NCI-H345 (cell line): ENCODE measurements around the gene APLF.
"Not testable (repeated sequence)": the region's sequence is repeated elsewhere in the genome, so short reads cannot be mapped to it uniquely, and the experiment has no call there.

ENCODE experiments used
- DNase-seq: peaks from one replicate; lab custom pipeline; 2025; lab: John Stamatoyannopoulos, UW

The APLF gene

DNA sequence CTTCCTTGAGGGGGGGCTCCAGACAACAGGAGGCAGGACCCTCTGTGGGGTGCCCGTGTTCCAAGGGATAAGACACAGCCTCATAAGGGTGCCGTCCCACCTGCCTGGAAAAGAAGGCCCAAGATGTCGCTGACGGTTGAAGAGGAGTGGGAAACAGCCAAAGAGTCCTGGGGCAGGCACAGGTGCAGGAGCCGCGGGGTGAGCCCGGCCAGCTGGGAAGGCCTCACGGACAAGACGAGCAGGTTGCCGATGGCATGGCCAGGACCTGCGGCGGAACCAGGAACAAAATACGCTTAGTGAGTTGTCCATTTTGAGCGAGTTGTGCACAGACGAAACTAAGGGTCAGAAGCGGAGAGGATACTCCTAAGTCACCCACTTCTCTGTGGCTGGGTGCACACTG, 61.8 kb downstream of the APLF start:
- not testable (repeated sequence) for DNase-seq

DNA sequence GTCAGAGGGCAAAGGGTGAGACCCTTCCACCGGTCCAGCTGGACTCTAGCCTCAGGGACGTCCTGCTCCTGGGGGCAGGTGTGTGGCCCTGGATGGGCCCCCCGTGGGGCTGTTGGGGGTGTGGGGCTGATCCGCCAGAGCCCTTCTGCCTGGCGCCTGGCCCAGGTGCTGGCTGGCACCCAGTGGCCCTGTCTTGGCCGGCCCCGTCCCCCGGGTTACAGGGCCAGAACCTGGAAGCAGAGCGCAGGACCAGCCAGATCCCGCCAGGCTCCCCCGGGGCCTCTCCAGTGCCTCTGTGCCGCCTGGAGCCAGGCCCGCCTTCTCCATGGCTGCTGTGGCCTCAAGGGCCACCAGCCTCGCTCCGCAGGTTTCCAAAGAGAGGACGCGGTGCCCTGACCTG, 62.3 kb downstream of the APLF start:
- not testable (repeated sequence) for DNase-seq

DNA sequence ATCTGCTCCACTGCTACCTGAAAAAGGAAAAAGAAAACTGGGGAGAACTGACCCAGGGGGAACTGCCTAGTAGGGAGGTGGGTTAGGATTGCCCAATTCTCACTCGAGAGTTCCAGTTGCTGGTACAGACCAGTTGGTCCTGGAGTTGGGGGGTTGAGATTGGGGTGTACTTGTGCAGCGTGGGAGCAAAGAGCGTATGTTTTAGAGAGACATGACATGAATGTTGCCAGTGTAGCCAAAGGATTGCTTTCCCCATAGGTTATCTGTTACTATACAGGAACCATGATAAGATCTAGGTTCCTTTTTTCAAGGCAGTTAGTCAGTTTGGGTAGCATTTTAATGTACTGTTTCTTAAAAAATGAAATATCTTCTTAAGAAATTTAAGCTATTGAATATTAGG, 68.6 kb downstream of the APLF start:
- DNase-seq, result no peak

DNA sequence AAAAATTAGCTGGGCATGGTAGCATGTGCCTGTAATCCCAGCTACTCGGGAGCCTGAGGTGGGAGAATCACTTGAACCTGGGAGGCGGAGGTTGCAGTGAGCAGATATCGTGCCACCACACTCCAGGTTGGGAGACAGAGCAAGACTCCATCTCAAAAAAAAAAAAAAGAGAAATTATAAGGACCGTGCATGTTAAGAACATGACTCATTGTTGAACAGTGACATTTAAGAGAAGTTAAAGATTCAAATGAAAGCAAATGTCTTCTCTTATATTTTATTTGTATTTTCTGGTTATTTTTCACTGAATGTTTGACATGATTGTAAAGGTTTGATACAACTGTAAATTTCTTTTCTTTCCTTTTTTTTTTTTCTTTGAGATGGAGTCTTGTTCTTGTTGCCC, 69.6 kb downstream of the APLF start:
- DNase-seq, result no peak

DNA sequence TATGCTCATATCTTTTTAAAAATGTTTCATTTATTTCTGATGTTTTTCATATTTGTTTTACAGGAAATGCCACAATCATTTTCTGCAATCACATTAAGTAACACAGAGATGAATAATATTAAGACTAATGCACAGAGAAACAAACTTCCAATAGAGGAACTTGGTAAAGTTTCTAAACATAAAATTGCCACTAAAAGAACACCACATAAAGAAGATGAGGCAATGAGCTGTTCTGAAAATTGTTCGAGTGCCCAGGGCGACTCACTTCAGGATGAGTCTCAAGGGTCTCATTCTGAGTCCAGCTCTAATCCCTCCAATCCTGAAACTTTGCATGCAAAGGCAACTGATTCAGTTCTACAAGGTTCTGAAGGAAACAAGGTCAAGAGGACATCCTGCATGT, 70.4 kb downstream of the APLF start:
- DNase-seq, result no peak

DNA sequence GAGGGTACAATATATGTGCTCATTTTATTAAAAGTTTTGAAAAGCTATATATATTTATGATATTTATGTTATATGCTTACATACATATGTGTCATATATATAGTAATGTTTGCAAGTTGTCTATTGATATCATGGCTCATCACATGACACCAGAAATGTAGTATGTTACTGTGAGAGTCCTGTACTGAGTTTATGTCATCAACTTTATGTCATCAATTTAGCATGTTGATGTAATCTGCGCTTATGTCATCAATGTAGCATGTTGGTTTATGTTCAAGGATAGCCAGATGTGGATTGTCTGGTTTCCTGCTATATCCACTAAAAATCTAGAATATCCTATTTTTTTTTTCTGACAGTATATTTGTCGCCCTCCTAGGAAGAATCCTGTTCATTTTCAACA, 77.4 kb downstream of the APLF start:
- no peak for DNase-seq

DNA sequence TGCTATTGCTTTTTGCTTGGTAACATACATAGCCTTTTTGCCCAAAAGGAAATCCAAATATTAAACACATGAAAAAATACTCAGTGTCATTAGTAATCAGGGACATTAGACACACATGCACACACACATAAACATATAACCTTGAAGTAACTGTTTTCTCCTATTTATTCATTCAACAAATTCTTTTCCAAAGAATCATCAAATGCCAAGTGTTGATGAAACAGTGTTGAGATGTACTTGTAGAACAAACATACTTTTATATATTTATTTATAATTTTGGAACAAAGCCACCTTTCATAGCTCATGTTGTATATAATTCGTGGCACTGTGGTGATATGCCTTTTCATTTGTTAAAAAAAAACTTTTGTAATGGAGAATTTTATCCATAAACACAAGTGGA, 81.0 kb downstream of the APLF start:
- no peak for DNase-seq

DNA sequence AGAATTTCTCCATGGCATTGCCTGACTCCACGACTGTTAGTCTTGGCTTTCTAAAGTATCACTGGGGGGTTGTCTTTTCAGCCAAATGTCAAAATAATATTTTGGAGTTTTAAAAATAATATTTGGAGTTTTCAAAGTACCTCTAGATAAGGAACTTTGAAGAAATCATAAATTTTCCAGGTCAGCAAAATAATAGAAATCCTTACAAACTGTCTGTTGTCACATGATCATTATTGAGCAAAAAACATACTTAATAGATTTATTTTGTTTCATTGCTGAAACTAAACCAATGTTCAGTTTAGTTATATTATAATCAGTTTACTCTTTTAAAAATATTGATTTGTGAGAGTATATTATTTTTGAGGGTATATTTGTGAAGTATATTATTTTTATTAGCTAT, 85.7 kb downstream of the APLF start:
- no peak for DNase-seq

DNA sequence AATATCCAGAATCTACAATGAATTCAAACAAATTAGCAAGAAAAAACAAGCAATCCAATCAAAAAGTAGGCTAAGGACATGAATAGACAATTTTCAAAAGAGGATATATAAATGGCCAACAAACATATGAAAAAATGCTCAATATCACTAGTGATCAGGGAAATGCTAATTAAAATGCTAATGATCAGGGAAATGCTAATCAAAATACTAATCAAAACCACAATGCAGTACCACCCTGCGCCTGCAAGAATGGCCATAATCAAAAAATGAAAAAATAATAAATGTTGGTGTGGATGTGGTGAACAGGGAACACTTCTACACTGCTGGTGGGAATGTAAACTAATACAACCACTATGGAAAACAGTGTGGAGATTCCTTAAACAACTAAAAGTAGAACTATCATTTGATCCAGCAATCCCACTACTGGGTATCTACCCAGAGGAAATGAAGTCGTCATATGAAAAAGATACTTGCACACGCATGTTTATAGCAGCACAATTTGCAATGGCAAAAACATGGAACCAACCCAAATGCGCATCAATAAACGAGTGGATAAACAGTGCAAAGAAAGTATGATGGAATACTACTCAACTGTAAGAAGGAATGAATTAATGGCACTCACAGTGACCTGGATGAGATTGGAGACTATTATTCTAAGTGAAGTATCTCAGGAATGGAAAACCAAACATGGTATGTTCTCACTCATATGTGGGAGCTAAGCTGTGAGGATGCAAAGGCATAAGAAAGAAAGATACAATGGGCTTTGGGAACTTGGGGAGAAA, 88.2 kb downstream of the APLF start:
- DNase-seq, result not testable (repeated sequence)

DNA sequence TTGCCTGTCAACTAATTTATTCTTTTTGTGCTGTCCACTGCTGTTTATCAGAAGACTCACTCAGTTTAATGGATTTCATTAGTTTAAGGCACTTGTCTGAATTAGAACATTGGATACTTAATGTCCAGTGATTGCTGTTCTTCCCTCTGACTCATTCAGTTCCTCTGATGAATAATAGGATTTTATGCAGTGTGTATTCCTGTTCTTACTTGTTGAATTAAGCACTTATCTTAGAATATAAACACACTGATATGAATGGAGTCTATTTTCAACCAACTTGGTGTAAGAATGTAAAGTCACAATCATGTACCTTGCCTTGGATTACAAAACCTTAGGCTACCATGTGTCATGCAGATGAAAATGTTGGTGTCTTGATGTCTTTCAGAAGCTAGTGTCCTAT, 89.0 kb downstream of the APLF start:
- DNase-seq, result no peak

DNA sequence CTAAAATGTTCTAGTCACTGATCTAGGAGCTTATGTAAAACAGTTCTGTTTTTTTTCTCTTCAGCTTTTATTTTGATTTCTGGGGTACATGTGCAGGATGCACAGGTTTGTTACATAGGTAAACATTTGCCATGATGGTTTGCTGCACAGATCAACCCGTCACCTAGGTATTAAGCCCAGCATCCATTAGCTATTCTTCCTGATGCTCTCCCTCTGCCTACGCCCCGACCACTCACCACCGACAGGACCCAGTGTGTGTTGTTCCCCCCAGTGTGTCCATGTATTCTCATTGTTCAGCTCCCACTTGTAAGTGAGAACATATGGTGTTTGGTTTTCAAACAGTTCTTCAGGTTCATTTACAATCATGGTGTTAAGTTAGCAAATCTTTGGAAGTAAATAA, 91.2 kb downstream of the APLF start:
- DNase-seq, result no peak

DNA sequence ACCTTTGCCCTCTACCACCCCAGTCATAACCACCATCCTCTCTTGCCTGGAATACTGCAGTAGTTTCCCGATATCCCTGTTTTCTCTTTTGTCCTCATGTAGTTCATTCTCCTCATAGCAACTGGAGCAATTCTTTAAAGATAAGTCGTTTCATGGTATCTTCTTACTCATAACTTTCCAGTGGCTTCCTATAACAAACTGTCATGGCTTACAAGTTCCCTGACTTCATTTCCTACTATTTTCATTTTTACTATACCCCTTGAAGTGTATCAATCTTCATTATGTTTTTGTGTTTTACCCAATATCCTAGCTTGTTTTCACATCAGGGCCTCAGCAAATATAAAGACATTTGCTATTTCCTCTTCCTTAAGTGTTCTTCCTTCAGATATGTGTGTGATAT, 92.3 kb downstream of the APLF start:
- DNase-seq, result no peak

DNA sequence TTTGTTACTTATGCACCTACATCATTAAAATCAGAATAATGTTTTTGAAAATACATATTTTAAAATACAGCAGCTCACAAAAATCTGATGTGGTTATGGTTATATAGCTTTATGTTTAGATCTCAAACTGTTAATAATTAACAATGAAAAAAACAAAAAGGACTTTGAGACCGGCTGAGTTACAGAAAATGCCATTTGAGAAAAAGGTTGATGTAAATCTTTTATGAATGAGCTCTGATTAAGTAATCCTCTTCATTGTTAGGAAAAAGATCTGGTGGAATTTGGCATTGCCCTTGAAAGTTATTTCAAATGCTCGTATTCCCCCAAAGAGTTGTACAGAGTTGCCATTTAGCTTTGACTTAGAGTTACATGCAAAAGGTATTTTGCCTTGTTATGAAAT, 93.2 kb downstream of the APLF start:
- no peak for DNase-seq

DNA sequence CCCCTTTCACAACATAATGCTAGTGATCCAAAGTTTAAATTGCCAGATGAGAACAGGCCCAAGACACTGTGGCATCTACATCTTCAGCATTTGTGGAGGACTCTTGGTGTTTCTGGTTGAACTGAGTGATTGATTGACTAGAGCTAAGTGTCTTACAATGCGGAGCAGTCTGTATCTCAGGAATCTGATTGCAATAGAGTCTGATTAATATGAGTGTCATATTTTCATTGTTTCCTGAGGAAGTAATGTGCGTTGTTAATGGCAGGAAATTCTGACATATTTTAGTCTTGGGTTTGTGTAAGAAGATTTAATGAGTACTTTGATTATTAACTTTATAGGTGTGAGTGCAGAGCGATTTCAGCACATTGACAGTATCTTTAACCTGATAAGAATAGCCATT, 94.0 kb downstream of the APLF start:
- no peak for DNase-seq

DNA sequence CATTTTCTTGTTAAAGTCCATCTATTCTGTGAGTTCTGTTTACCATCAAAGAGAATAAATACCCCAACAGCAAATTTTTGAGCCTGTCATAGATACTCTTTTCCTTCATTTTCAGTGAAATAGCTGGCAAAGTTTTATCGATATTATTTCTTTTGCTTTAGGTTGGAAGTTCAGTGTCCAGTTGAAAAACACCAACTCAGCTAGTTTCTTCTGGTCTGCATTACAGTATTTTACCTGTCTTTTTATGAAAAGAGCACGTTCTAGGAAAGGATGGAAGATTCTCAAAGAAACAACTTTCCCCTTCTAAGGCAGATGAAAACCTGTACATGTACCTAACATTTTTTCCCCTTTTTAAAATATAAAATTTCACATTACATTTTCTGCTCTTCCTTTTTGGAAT, 95.5 kb downstream of the APLF start:
- DNase-seq, result no peak

DNA sequence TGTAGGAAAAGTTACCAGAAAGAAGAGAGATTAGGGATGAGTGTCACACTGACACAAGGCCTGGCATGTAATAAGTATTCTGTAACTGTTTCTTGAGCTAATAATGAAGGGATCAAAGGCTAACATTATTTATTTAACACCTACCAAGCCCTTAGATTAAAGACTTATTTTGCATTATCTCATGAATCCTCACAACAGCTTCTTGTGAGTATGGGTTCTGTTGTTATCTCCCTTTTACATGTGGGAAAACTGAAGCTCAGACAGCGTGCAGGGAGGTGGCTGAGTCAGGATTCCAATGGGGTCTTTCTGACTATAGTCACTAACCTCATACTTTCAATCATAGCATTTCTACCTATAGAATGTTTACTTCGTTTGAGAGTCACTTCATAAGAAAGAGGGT, 97.0 kb downstream of the APLF start:
- DNase-seq, result no peak

DNA sequence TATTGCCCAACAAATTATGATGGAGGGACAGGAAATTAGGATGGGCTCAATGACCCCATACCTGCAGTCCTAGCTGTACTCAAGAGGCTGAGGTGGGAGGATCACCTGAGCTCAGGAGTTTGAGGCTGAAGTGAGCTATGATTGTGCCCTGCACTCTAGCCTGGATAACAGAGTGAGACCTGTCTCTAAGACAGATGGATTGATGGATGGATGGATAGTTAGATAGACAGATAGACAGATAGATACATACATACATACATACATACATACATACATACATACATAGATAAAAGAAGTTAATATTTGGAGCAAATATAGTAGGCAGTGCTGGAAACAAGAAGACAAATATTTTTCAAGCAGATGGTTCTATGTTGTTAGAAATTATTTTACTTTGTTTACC, 97.9 kb downstream of the APLF start:
- no peak for DNase-seq

DNA sequence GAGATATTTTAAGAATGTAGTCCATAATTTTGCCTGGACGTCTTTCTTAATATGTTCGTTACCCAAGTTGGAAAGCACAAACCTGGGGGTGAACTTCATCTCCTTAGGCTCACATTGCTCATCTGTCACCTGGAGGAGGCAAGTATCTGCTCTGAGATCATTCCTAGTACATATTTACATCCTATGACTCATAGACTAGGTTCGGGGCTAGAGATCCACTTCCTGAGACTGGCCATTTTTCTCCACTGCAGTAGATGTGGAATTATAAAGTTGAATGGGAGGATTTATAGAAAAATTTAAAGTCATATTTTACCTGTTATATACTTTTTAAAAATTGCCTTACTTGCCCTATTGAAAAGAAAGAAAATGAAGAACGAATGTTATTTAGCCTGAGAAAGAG, 98.5 kb downstream of the APLF start:
- no peak for DNase-seq

DNA sequence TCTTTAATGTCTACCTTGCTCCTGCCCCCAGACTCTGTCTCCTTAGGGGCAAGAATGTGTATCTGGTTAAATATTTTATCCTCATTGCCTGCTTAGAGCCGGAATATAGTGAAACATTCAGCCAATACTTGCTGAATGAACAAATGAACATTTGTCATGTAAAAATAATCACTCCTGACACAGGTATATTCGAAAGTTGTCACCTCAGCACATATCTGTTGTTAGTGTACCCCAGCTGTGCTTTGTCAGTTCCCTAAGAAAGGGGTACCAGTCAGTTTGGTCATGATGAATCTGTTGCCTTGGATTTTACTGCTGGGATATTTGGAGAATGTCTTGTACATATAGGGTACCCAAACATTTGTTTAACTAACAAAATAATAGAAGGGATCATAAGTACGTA, 99.0 kb downstream of the APLF start:
- no peak for DNase-seq

DNA sequence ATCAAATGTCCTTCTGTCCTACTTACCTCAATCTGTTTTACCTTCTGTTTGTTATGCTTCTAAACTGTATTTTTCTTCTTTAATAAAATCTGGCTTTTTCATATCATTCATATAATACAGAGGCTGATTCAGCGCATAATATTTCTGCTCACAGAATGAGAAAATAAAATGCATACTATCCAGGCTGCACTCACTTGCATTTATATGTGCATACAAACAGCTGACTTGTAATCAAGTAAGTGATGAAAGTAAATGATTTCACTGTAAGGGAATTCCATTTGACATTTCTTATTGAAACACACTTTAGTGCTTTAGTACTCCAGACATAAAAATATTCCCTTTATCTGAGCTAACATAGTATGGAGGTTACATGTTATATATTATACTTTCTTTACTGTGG, 100.7 kb downstream of the APLF start:
- DNase-seq, result no peak

DNA sequence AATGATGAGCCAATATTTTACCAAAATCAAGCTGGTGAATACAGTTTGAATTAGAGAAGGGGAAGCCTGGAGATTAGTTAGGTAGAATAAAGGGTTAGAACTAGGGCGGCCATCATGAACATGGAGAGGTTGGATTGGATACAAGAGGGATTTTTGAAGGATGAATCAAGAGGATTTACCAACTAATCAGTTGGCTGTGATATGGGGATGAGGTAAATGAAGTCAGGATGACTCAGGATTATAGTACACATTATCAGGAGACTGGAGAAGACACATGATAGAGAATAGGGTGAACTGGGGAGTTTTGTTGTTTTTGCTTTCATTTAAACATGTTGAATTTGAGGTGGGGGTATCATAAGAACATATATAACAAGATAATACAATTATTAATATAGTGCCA, 102.2 kb downstream of the APLF start:
- DNase-seq, result no peak

DNA sequence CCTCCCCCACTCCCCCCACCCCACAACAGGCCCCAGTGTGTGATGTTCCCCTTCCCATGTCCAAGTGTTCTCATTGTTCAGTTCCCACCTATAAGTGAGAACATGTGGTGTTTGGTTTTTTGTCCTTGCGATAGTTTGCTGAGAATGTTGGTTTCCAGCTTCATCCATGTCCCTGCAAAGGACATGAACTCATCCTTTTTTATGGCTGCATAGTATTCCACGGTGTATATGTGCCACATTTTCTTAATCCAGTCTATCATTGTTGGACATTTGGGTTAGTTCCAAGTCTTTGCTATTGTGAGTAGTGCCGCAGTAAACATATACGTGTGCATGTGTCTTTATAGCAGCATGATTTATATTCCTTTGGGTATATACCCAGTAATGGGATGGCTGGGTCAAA, 103.0 kb downstream of the APLF start:
- DNase-seq, result not testable (repeated sequence)

DNA sequence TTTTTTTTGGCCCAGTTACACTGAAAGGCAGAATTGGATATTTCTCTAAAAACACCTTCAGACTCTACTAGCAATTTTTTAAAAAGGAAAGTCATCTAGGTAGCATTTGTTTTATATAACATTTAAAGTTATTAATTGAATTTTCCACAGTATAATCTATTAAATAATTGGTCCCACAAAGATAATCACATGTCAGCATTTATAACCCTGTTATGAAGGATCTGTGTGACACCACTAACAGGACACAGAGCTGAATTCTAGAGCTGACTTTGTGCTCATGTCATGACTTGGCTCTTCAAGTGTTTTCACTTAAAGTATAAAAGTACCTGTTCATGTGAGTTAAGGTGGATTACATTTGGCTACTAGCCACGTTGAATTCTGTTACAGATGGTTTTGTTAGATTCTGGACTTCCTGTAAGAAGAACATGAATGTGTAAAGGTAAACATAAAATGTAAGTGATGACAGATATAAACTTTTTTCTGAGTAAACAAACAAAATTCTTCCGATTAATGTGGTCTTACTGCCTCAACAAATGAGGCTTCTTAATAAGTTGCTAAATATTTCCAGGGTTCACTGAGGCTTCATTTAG, 106.9 kb downstream of the APLF start:
- no peak for DNase-seq

DNA sequence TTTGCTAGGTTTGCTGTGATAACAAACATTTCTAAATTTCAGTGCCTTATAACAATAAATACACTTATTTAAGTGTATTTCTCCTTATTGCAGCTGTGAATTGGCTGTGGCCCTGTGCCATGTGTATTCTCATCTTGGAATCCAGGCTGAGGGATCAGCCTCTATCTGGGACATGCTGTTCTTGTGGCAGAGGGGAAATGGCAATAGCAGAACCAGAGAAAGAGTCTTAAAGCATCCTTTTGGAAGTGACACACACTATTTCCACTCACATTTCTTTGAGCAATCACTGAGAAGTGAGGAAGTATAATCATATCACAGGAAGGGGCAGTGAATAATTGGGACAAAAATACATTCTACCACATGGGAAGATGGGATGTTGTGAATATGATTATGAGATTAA, 109.8 kb downstream of the APLF start:
- no peak for DNase-seq
